Erythroblast (primary cell): Measurements from ENCODE around the gene SFXN4.

ENCODE experiments used
- GATA1 ChIP-seq: IDR thresholded peaks from 2 replicates; pipeline ENCODE4 v1.6.1; 2011; ENCODE audit warnings: low read depth, mild to moderate bottlenecking, control low read depth, low read length, moderate library complexity
- POLR2A ChIP-seq: IDR thresholded peaks from 2 replicates; pipeline ENCODE4 v1.6.1; 2011; ENCODE audit warnings: mild to moderate bottlenecking, low read length

DNA sequence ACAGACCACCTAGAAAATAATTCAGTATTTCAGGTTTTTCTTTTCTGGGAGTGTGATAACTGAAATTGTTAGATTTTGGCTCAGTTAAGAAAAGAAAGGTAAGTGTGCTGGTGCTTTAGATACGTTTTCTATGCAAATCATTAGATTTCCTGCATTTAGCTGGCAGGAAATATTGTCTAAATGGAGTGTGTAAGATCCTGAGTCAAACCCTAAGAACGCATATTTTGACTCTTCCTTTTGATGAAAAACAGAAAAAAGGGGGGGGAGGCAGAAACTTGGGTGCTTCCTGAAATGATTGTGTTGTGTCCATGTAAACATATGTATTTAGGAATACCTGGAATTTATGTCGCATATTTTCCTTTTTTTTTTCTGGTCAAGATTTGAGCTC is 43.0 kb upstream of the SFXN4 start:
- TF ChIP-seq POLR2A (no peak), GATA1 (no peak)
